WTC11 (cell line): ENCODE data around the gene ASAH2.

Source experiments
- CBFB ChIP-seq: sonication (generic); formaldehyde crosslinking; IDR thresholded peaks from 2 replicates; pipeline ENCODE4 v1.8.1; 2022; ENCODE audit warnings: mild to moderate bottlenecking, low read depth, missing genetic modification reagents
- CREB1 ChIP-seq: sonication (generic); formaldehyde crosslinking; IDR thresholded peaks from 2 replicates; pipeline ENCODE4 v1.8.0; 2023; ENCODE audit warnings: mild to moderate bottlenecking, missing genetic modification reagents
- FOXK1 ChIP-seq: sonication (generic); formaldehyde crosslinking; IDR thresholded peaks from 2 replicates; pipeline ENCODE4 v1.8.0; 2022; ENCODE audit warnings: mild to moderate bottlenecking, moderate library complexity, missing genetic modification reagents
- GRHL2 ChIP-seq: fragments of 250-450 bp; sonication (Bioruptor Pico); IDR thresholded peaks from 2 replicates; pipeline ENCODE4 v1.8.0; 2022; ENCODE audit warnings: mild to moderate bottlenecking, moderate library complexity; ENCODE audit not compliant: insufficient replicate concordance, severe bottlenecking
- TEAD4 ChIP-seq: sonication (generic); formaldehyde crosslinking; IDR thresholded peaks from 2 replicates; pipeline ENCODE4 v1.8.0; 2022; ENCODE audit warnings: mild to moderate bottlenecking, missing genetic modification reagents
- ZNF396 ChIP-seq: fragments of 250-450 bp; sonication (Bioruptor Pico); IDR thresholded peaks from 2 replicates; pipeline ENCODE4 v1.8.0; 2021; ENCODE audit warnings: mild to moderate bottlenecking, moderate library complexity, borderline replicate concordance
- TF ChIP-seq, protein P1 (sequence below): fragments of 200-600 bp; IDR thresholded peaks from 2 replicates; pipeline ENCODE4 v1.8.0; 2022; ENCODE audit warnings: antibody characterized with exemption
- TF ChIP-seq, protein P2 (sequence below): sonication (generic); formaldehyde crosslinking; IDR thresholded peaks from 2 replicates; pipeline ENCODE4 v1.8.0; 2022; ENCODE audit warnings: mild to moderate bottlenecking, missing genetic modification reagents
- TF ChIP-seq, protein P3 (sequence below): sonication (generic); formaldehyde crosslinking; IDR thresholded peaks from 2 replicates; pipeline ENCODE4 v1.8.1; 2023; ENCODE audit warnings: mild to moderate bottlenecking, missing genetic modification reagents, moderate library complexity

- no peak for TF ChIP-seq CREB1 (CRISPR knock-in tag)
- TF ChIP-seq, protein P1, sequence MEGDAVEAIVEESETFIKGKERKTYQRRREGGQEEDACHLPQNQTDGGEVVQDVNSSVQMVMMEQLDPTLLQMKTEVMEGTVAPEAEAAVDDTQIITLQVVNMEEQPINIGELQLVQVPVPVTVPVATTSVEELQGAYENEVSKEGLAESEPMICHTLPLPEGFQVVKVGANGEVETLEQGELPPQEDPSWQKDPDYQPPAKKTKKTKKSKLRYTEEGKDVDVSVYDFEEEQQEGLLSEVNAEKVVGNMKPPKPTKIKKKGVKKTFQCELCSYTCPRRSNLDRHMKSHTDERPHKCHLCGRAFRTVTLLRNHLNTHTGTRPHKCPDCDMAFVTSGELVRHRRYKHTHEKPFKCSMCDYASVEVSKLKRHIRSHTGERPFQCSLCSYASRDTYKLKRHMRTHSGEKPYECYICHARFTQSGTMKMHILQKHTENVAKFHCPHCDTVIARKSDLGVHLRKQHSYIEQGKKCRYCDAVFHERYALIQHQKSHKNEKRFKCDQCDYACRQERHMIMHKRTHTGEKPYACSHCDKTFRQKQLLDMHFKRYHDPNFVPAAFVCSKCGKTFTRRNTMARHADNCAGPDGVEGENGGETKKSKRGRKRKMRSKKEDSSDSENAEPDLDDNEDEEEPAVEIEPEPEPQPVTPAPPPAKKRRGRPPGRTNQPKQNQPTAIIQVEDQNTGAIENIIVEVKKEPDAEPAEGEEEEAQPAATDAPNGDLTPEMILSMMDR, result no peak
- TF ChIP-seq GRHL2 (CRISPR knock-in tag), result no peak
- no peak for TF ChIP-seq FOXK1 (CRISPR knock-in tag)
- no peak for TF ChIP-seq TEAD4
- no peak for TF ChIP-seq CBFB (CRISPR knock-in tag)
- TF ChIP-seq, protein P2, sequence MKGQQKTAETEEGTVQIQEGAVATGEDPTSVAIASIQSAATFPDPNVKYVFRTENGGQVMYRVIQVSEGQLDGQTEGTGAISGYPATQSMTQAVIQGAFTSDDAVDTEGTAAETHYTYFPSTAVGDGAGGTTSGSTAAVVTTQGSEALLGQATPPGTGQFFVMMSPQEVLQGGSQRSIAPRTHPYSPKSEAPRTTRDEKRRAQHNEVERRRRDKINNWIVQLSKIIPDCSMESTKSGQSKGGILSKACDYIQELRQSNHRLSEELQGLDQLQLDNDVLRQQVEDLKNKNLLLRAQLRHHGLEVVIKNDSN (CRISPR knock-in tag), result no peak
- no peak for TF ChIP-seq ZNF396
- TF ChIP-seq, protein P3, sequence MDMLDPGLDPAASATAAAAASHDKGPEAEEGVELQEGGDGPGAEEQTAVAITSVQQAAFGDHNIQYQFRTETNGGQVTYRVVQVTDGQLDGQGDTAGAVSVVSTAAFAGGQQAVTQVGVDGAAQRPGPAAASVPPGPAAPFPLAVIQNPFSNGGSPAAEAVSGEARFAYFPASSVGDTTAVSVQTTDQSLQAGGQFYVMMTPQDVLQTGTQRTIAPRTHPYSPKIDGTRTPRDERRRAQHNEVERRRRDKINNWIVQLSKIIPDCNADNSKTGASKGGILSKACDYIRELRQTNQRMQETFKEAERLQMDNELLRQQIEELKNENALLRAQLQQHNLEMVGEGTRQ (CRISPR knock-in tag), result no peak
These were observed 31.7 kb downstream of the ASAH2 start for GRCh38 chr10:50219646-50220045.
